Astrocyte (in vitro differentiated cells and primary cell): ENCODE data around the gene APIP. TPM values are rescaled to one million over a fixed set of nuclear protein-coding genes. Genes with fewer than 3 reads are reported as not detected.

Source experiments
- DNase-seq: peaks from one replicate; pipeline ENCODE4 v3.0.0-alpha.2; 2010; ENCODE audit warnings: low read depth
- FAIRE-seq: peaks from 2 replicates; lab custom pipeline; 2011; peaks lifted over from hg19 to GRCh38; lab: Jason Lieb, UNC
- H2AFZ ChIP-seq: 2 replicates; pipeline ENCODE4 v1.6.0; 2012; ENCODE audit warnings: low read depth, low read length, inconsistent platforms
- H3K27ac ChIP-seq: 2 replicates; pipeline ENCODE4 v1.5.1; 2011; ENCODE audit warnings: low read depth, low read length, inconsistent platforms
- H3K27me3 ChIP-seq: 2 replicates; pipeline ENCODE4 v1.6.0; 2011; ENCODE audit warnings: low read length, inconsistent platforms; ENCODE audit not compliant: insufficient read depth
- H3K36me3 ChIP-seq: 2 replicates; pipeline ENCODE4 v1.5.1; 2011; ENCODE audit warnings: low read length, inconsistent platforms; ENCODE audit not compliant: insufficient read depth
- H3K4me1 ChIP-seq: 2 replicates; pipeline ENCODE4 v1.5.1; 2011; ENCODE audit warnings: low read length, inconsistent platforms; ENCODE audit not compliant: insufficient read depth
- H3K4me2 ChIP-seq: 2 replicates; pipeline ENCODE4 v1.6.0; 2012; ENCODE audit warnings: low read length, inconsistent platforms
- H3K4me3 ChIP-seq: 2 replicates; pipeline ENCODE4 v1.5.1; 2011; ENCODE audit warnings: low read depth, mild to moderate bottlenecking, low read length, inconsistent platforms; ENCODE audit not compliant: insufficient read depth
- H3K79me2 ChIP-seq: 2 replicates; pipeline ENCODE4 v1.6.0; 2012; ENCODE audit warnings: mild to moderate bottlenecking, low read length, inconsistent platforms; ENCODE audit not compliant: insufficient read depth
- H3K9ac ChIP-seq: 2 replicates; pipeline ENCODE4 v1.6.0; 2012; ENCODE audit warnings: mild to moderate bottlenecking, low read length, inconsistent platforms
- H3K9me3 ChIP-seq: 2 replicates; pipeline ENCODE4 v1.5.1; 2012; ENCODE audit warnings: low read depth, mild to moderate bottlenecking, low read length, inconsistent platforms; ENCODE audit not compliant: insufficient read depth
- H4K20me1 ChIP-seq: 2 replicates; pipeline ENCODE4 v1.6.0; 2012; ENCODE audit warnings: low read length, inconsistent platforms; ENCODE audit not compliant: insufficient read depth
- H3K27ac Mint-ChIP-seq: one replicate; pipeline ENCODE4 v1.8.0; 2021; ENCODE audit warnings: mild to moderate bottlenecking, mixed read lengths; ENCODE audit not compliant: unreplicated experiment
- H3K27me3 Mint-ChIP-seq: one replicate; pipeline ENCODE4 v1.8.0; 2021; ENCODE audit warnings: low read depth, mixed read lengths; ENCODE audit not compliant: unreplicated experiment
- H3K36me3 Mint-ChIP-seq: one replicate; pipeline ENCODE4 v1.8.0; 2021; ENCODE audit warnings: low read depth, mixed read lengths; ENCODE audit not compliant: unreplicated experiment
- H3K4me1 Mint-ChIP-seq: one replicate; pipeline ENCODE4 v1.8.0; 2021; ENCODE audit warnings: low read depth, mixed read lengths; ENCODE audit not compliant: unreplicated experiment
- H3K4me3 Mint-ChIP-seq: one replicate; pipeline ENCODE4 v1.8.0; 2021; ENCODE audit warnings: mild to moderate bottlenecking, moderate library complexity, mixed read lengths; ENCODE audit not compliant: unreplicated experiment
- H3K9me3 Mint-ChIP-seq: one replicate; pipeline ENCODE4 v1.8.0; 2021; ENCODE audit warnings: mild to moderate bottlenecking, mixed read lengths; ENCODE audit not compliant: unreplicated experiment
- EZH2 ChIP-seq: IDR thresholded peaks from 2 replicates; pipeline ENCODE4 v1.6.1; 2012; ENCODE audit warnings: mild to moderate bottlenecking, low read length, inconsistent platforms; ENCODE audit not compliant: insufficient read depth
- total RNA-seq: library from RNA; stranded (reverse); gene quantifications from 2 replicates; pipeline ENCODE4 v1.2.1, GENCODE V29; 2021
- TF ChIP-seq, protein P1 (sequence below): IDR thresholded peaks from 2 replicates; pipeline ENCODE4 v1.5.1; 2011; ENCODE audit warnings: low read depth, mild to moderate bottlenecking, inconsistent platforms, low read length, moderate library complexity; ENCODE audit not compliant: insufficient read depth

APIP gene
- total RNA-seq, 1 donor from 2014 or later = 13.9 TPM

GRCh38 chr11:34877375-34877975, 38.7 kb downstream of the APIP start:
- Mint-ChIP-seq H3K36me3 (peaks cover 11% of the 10 kb centered on the region), H3K4me1 (no peaks in the 10 kb centered on the region), H3K9me3 (peaks cover 2% of the 10 kb centered on the region), H3K27me3 (no peaks in the 10 kb centered on the region), H3K4me3 (no peak overlapping the region), H3K27ac (no peak overlapping the region)
- H3K4me3 ChIP-seq = no peak overlapping the region
- H3K36me3 ChIP-seq = no peaks in the 10 kb centered on the region
- no peak overlapping the region for H3K9ac ChIP-seq
- no peak for FAIRE-seq
- no peak overlapping the region for H3K4me2 ChIP-seq
- H3K4me1 ChIP-seq = no peaks in the 10 kb centered on the region
- H3K79me2 ChIP-seq = no peaks in the 10 kb centered on the region
- no peaks in the 10 kb centered on the region for H4K20me1 ChIP-seq
- no peaks in the 10 kb centered on the region for H3K9me3 ChIP-seq
- TF ChIP-seq EZH2 = no peak
- TF ChIP-seq, protein P1, sequence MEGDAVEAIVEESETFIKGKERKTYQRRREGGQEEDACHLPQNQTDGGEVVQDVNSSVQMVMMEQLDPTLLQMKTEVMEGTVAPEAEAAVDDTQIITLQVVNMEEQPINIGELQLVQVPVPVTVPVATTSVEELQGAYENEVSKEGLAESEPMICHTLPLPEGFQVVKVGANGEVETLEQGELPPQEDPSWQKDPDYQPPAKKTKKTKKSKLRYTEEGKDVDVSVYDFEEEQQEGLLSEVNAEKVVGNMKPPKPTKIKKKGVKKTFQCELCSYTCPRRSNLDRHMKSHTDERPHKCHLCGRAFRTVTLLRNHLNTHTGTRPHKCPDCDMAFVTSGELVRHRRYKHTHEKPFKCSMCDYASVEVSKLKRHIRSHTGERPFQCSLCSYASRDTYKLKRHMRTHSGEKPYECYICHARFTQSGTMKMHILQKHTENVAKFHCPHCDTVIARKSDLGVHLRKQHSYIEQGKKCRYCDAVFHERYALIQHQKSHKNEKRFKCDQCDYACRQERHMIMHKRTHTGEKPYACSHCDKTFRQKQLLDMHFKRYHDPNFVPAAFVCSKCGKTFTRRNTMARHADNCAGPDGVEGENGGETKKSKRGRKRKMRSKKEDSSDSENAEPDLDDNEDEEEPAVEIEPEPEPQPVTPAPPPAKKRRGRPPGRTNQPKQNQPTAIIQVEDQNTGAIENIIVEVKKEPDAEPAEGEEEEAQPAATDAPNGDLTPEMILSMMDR = no peak
- DNase-seq = no peak
- no peak overlapping the region for H2AFZ ChIP-seq
- no peak overlapping the region for H3K27ac ChIP-seq
- H3K27me3 ChIP-seq = no peaks in the 10 kb centered on the region

DNA sequence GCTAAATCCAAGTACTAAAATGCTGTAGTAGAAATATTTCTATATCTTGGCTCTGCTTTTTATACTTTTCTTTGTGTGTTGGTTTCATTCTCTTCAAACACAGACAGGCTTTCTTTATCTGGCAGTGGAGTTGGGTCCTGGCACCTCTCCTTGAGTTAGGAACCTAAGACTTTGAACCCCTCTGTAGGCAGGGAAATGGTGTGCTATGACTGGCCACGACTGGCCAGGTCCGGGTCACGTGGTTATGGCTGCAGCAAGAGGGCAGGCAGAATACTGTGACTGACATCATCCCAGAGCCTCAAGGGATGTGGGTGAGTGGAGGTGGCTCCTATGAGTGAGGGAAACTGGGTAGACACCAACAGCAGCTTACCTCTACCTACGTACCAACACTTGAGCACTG, 42.0 kb downstream of the APIP start:
- Histone ChIP-seq H3K27ac (no peak overlapping the region), H3K9me3 (no peaks in the 10 kb centered on the region), H3K4me1 (no peaks in the 10 kb centered on the region), H3K4me3 (no peak overlapping the region), H2AFZ (no peak overlapping the region), H3K9ac (no peak overlapping the region), H3K4me2 (no peak overlapping the region), H3K36me3 (no peaks in the 10 kb centered on the region), H4K20me1 (no peaks in the 10 kb centered on the region), H3K79me2 (no peaks in the 10 kb centered on the region), H3K27me3 (no peaks in the 10 kb centered on the region)
- no peaks in the 10 kb centered on the region for H3K4me1 Mint-ChIP-seq
- FAIRE-seq (no peak), DNase-seq (no peak)
- no peaks in the 10 kb centered on the region for H3K27me3 Mint-ChIP-seq
- no peak overlapping the region for H3K4me3 Mint-ChIP-seq
- H3K9me3 Mint-ChIP-seq = peaks cover 2% of the 10 kb centered on the region
- H3K36me3 Mint-ChIP-seq = peaks cover 6% of the 10 kb centered on the region
- no peak overlapping the region for H3K27ac Mint-ChIP-seq
- TF ChIP-seq EZH2 = no peak
- TF ChIP-seq, protein P1 = no peak

DNA sequence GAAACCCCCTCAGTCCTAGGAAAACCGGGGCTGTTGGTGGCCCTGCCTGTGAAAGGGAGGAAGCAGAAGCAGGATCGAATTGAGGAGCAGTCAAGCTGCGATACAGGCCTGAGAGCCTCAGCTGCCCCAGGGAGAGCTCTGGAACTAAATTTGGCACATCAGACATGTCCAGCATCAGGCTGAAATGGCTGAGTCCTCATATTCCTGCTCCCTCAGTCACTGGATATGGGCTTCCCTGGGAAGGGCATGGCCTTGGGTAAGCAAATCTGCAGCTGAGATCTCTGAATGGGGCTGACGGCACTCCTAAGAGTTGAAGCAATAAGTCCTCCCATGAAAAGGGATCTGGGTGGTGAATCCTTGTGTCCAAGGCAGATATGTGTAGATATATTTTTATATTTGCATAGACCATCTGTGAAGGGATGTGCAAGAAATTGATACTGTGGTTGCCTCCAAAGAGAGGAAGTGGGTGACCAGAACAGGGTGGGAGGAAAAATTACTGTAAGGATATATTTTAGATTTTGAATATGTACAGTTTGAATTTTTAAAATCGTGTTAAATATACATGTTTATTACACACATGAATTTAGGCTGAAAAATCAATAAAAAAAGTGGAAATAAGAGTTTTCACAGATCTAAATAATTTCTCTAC, 45.5 kb downstream of the APIP start:
- Mint-ChIP-seq H3K9me3 (peaks cover 2% of the 10 kb centered on the region), H3K4me1 (no peaks in the 10 kb centered on the region), H3K27me3 (no peaks in the 10 kb centered on the region), H3K27ac (no peak overlapping the region), H3K4me3 (no peak overlapping the region), H3K36me3 (peaks cover 6% of the 10 kb centered on the region)
- no peaks in the 10 kb centered on the region for H3K27me3 ChIP-seq
- H3K4me1 ChIP-seq = no peaks in the 10 kb centered on the region
- no peaks in the 10 kb centered on the region for H4K20me1 ChIP-seq
- no peak for FAIRE-seq
- H2AFZ ChIP-seq = no peak overlapping the region
- DNase-seq = no peak
- no peaks in the 10 kb centered on the region for H3K79me2 ChIP-seq
- no peak overlapping the region for H3K9ac ChIP-seq
- no peak overlapping the region for H3K4me2 ChIP-seq
- H3K9me3 ChIP-seq = no peaks in the 10 kb centered on the region
- no peak overlapping the region for H3K27ac ChIP-seq
- H3K36me3 ChIP-seq = no peaks in the 10 kb centered on the region
- TF ChIP-seq EZH2 = no peak
- TF ChIP-seq, protein P1 = no peak
- no peak overlapping the region for H3K4me3 ChIP-seq
